Loucy (cell line): Measurements from ENCODE around the gene APOC4.
"Not testable (repeated sequence)": the region's sequence is repeated elsewhere in the genome, so short reads cannot be mapped to it uniquely, and the experiment has no call there.

Experiments used
- CTCF ChIP-seq: fragments of 200-600 bp; sonication (generic); conservative IDR thresholded peaks from 2 replicates; pipeline ENCODE4 v1.5.1; 2014; ENCODE audit warnings: mild to moderate bottlenecking, antibody characterized with exemption, low read length
- EZH2phosphoT487 ChIP-seq: fragments of 200-600 bp; IDR thresholded peaks from 2 replicates; pipeline ENCODE4 v1.6.1; 2018; ENCODE audit warnings: antibody characterized with exemption, mild to moderate bottlenecking, moderate library complexity, borderline replicate concordance

GRCh38 chr19:44971451-44971850, 29.4 kb downstream of the APOC4 start:
- TF ChIP-seq CTCF, EZH2phosphoT487: not testable (repeated sequence)
